Measurements from ENCODE around the gene GLB1L2.

GRCh38 chr11:134330611-134331353 is 1.0 kb upstream of the GLB1L2 start:
- TF ChIP-seq POLR2AphosphoS5 (IDR thresholded peaks at IDR 0.05; ENCODE audit: low read depth, low read length) (no peak), RXRA (IDR thresholded peaks at IDR 0.05; ENCODE audit: borderline replicate concordance, low read depth) (no peak), CTCF (IDR thresholded peaks at IDR 0.05) (no peak), RAD21 (IDR thresholded peaks at IDR 0.05; ENCODE audit: low read length) (no peak), FOXJ3 (CRISPR knock-in tag; IDR thresholded peaks at IDR 0.05) (no peak), SIN3A (IDR thresholded peaks at IDR 0.05; ENCODE audit: borderline replicate concordance, low read depth, low read length) (no peak), FOXM1 (IDR thresholded peaks at IDR 0.05; ENCODE audit: low read depth) (no peak), MXI1 (IDR thresholded peaks at IDR 0.05; ENCODE audit: low read depth, low read length) (no peak), ZBTB33 (IDR thresholded peaks at IDR 0.05; ENCODE audit: borderline replicate concordance, low read depth) (no peak), NRF1 (IDR thresholded peaks at IDR 0.05; ENCODE audit: low read depth, low read length) (no peak), JUND (IDR thresholded peaks at IDR 0.05) (no peak), EP300 (IDR thresholded peaks at IDR 0.05; ENCODE audit: borderline replicate concordance in 1 of 2, low read depth in 1 of 2, low read length in 1 of 2) (no peak)
